GM23248 (cell line): ENCODE data around the gene TPPP3. TPM values are rescaled to one million over a fixed set of nuclear protein-coding genes. Genes with fewer than 3 reads are reported as not detected.

Experiments
- DNase-seq: peaks from one replicate; pipeline ENCODE4 v3.0.0-alpha.2; 2015
- H2AFZ ChIP-seq: fragments of 200-600 bp; sonication (generic); 2 replicates; pipeline ENCODE4 v1.6.1; 2016; ENCODE audit warnings: antibody characterized with exemption
- H3F3A ChIP-seq: fragments of 200-600 bp; sonication (generic); 2 replicates; pipeline ENCODE4 v1.6.1; 2016; ENCODE audit warnings: mild to moderate bottlenecking, antibody characterized with exemption, mixed run types; ENCODE audit not compliant: insufficient read depth
- H3K27ac ChIP-seq: fragments of 200-600 bp; sonication (generic); 2 replicates; pipeline ENCODE4 v1.5.1; 2016; ENCODE audit warnings: mild to moderate bottlenecking
- H3K27me3 ChIP-seq: fragments of 200-600 bp; sonication (generic); replicated peaks from 2 replicates; pipeline ENCODE4 v1.6.1; 2016; ENCODE audit warnings: mild to moderate bottlenecking; ENCODE audit not compliant: insufficient read depth
- H3K36me3 ChIP-seq: fragments of 200-600 bp; sonication (generic); 2 replicates; pipeline ENCODE4 v1.6.1; 2016; ENCODE audit warnings: low read depth, mild to moderate bottlenecking
- H3K4me1 ChIP-seq: fragments of 200-600 bp; sonication (generic); 2 replicates; pipeline ENCODE4 v1.6.1; 2016; ENCODE audit warnings: mild to moderate bottlenecking; ENCODE audit not compliant: insufficient read depth
- H3K4me2 ChIP-seq: fragments of 200-600 bp; sonication (generic); one replicate; pipeline ENCODE4 v1.6.1; 2016; ENCODE audit warnings: mild to moderate bottlenecking; ENCODE audit not compliant: unreplicated experiment
- H3K4me3 ChIP-seq: fragments of 200-600 bp; sonication (generic); 2 replicates; pipeline ENCODE4 v1.5.1; 2016; ENCODE audit warnings: mild to moderate bottlenecking
- H3K79me2 ChIP-seq: fragments of 200-600 bp; sonication (generic); 2 replicates; pipeline ENCODE4 v1.6.1; 2016; ENCODE audit warnings: mild to moderate bottlenecking; ENCODE audit not compliant: insufficient read depth
- H3K9ac ChIP-seq: fragments of 200-600 bp; sonication (generic); 2 replicates; pipeline ENCODE4 v1.6.1; 2016; ENCODE audit warnings: mild to moderate bottlenecking
- H3K9me2 ChIP-seq: fragments of 200-600 bp; sonication (generic); 2 replicates; pipeline ENCODE4 v1.6.1; 2016; ENCODE audit warnings: mixed run types, mild to moderate bottlenecking, moderate library complexity; ENCODE audit not compliant: insufficient read depth
- H3K9me3 ChIP-seq: fragments of 200-600 bp; sonication (generic); one replicate; pipeline ENCODE4 v1.6.1; 2017; ENCODE audit warnings: low read depth
- H4K20me1 ChIP-seq: fragments of 200-600 bp; sonication (generic); 2 replicates; pipeline ENCODE4 v1.6.0; 2016; ENCODE audit not compliant: insufficient read depth
- EZH2 ChIP-seq: fragments of 200-600 bp; sonication (generic); IDR thresholded peaks from 2 replicates; pipeline ENCODE4 v1.6.1; 2018; ENCODE audit warnings: antibody characterized with exemption, mild to moderate bottlenecking; ENCODE audit not compliant: insufficient read depth, poor library complexity, severe bottlenecking
- EZH2phosphoT487 ChIP-seq: fragments of 200-600 bp; sonication (generic); IDR thresholded peaks from 2 replicates; pipeline ENCODE4 v1.6.1; 2018; ENCODE audit warnings: antibody characterized with exemption, moderate library complexity, mild to moderate bottlenecking, low read depth; ENCODE audit not compliant: insufficient read depth
- WGBS, 2 experiments: methylation state at CpG; one replicate each; pipeline ENCODE4 v1.1.6; 2015 to 2017; ENCODE audit warnings: low lambda C conversion rate in 2 of 2, low coverage in 1 of 2; ENCODE audit errors: missing lambda C conversion rate in 2 of 2; 5-methylcytosine and 5-hydroxymethylcytosine counted together
- in situ Hi-C: fragments of 300-500 bp; cut with MboI; formaldehyde crosslinking; loops from 2 replicates; pipeline ENCODE4 v1.15.0; 2020
- polyA plus RNA-seq: library from polyadenylated mRNA; unstranded; fragments of >200 nt; fragmentation: Nextera tagmentation; extraction: Ambion mirVana; gene quantifications from 2 replicates; pipeline ENCODE4 v1.2.1, GENCODE V29; 2016
- small RNA-seq: library from RNA; depleted of rRNA; stranded (forward); fragments of <200 nt; gene quantifications from one replicate; pipeline ENCODE3, GENCODE V24; 2014; ENCODE audit warnings: low read depth, low replicate concordance
- total RNA-seq: library from RNA; depleted of rRNA; stranded (reverse); fragments of >200 nt; shearing (Covaris generic); gene quantifications from 2 replicates; pipeline ENCODE4 v1.2.3, GENCODE V29; 2014; rRNA removed

Gene TPPP3
- total and polyA plus RNA-seq, 2 experiments from 2014 or later: 1.9 TPM; not detected in 1

DNA sequence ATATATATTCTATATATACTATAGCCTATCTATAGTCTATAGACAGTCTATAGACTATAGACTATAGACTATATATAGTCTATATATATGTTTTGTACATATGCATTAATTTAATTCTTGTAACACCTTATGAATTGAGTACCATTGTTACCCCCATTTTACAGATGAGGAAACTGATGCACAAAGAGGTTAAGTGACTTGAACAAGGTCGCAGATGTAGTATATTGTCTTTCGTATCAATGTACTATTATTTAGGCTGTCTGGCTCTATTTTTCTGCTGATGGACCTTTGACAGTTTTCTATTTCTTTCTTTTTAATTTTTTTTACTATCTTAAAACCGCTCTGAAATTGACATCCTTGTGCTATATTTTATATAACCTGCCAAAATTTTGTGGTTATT lies 52.0 kb downstream of the TPPP3 start:
- no peaks in the 10 kb centered on the region for H3K79me2 ChIP-seq
- H3K9me3 ChIP-seq: no peaks in the 10 kb centered on the region
- H3K27ac ChIP-seq: no peak overlapping the region
- no peaks in the 10 kb centered on the region for H4K20me1 ChIP-seq
- H3K9me2 ChIP-seq: no peaks in the 10 kb centered on the region
- in situ Hi-C loops: no loop called here
- H3K4me2 ChIP-seq: no peak overlapping the region
- H3K4me3 ChIP-seq: no peak overlapping the region
- H3F3A ChIP-seq: no peaks in the 10 kb centered on the region
- H3K9ac ChIP-seq: no peak overlapping the region
- no peak for DNase-seq
- H3K4me1 ChIP-seq: no peaks in the 10 kb centered on the region
- TF ChIP-seq EZH2 (no peak), EZH2phosphoT487 (no peak)
- no peaks in the 10 kb centered on the region for H3K36me3 ChIP-seq
- H3K27me3 ChIP-seq: no peaks in the 10 kb centered on the region
- WGBS, 2 experiments: 86 to 88% methylated on average over 3 of the region's 3 CpGs
- no peak overlapping the region for H2AFZ ChIP-seq

Small RNA genes lying within 50 kb of the gene (small RNA-seq; reads per million reads assigned to genes)
- gene RNU1-123P: not detected

Other genes with a start within 250 kb of the TPPP3 start
- 73.2 and 88.0 TPM in 2 replicates for gene B3GNT9, start 242.5 kb downstream of the TPPP3 start, total RNA-seq
- 24.3 and 24.8 TPM in 2 replicates for gene B3GNT9, start 242.5 kb downstream of the TPPP3 start, polyA plus RNA-seq
- gene TRADD, start 233.6 kb downstream of the TPPP3 start, total RNA-seq: 44.6 and 46.2 TPM in 2 replicates
- gene TRADD, start 233.6 kb downstream of the TPPP3 start, polyA plus RNA-seq: 25.9 and 28.1 TPM in 2 replicates
- 22.5 and 24.0 TPM in 2 replicates for gene FBXL8, start 233.5 kb downstream of the TPPP3 start, total RNA-seq
- gene FBXL8, start 233.5 kb downstream of the TPPP3 start, polyA plus RNA-seq: 9.8 and 10.3 TPM in 2 replicates
- gene HSF4, start 228.8 kb downstream of the TPPP3 start, total RNA-seq: 6.4 and 10.8 TPM in 2 replicates
- gene HSF4, start 228.8 kb downstream of the TPPP3 start, polyA plus RNA-seq: 1.8 and 3.0 TPM in 2 replicates
- gene NOL3, start 223.0 kb downstream of the TPPP3 start, total RNA-seq: 31.0 and 51.1 TPM in 2 replicates
- 20.3 TPM in 2 replicates for gene NOL3, start 223.0 kb downstream of the TPPP3 start, polyA plus RNA-seq
- gene MATCAP1, start 209.5 kb downstream of the TPPP3 start, total RNA-seq: 6.4 and 19.0 TPM in 2 replicates
- 3.4 and 3.8 TPM in 2 replicates for gene MATCAP1, start 209.5 kb downstream of the TPPP3 start, polyA plus RNA-seq
- gene EXOC3L1, start 203.4 kb downstream of the TPPP3 start, total RNA-seq: not detected in 2 replicates
- gene EXOC3L1, start 203.4 kb downstream of the TPPP3 start, polyA plus RNA-seq: 0.28 and 0.53 TPM in 2 replicates
- gene E2F4, start 201.3 kb downstream of the TPPP3 start, total RNA-seq: 82.0 and 88.9 TPM in 2 replicates
- gene E2F4, start 201.3 kb downstream of the TPPP3 start, polyA plus RNA-seq: 46.5 and 50.0 TPM in 2 replicates
- 1.5 and 1.6 TPM in 2 replicates for gene ELMO3, start 194.4 kb downstream of the TPPP3 start, total RNA-seq
- 0.10 TPM in 1 of 2 replicates, not detected in the other for gene ELMO3, start 194.4 kb downstream of the TPPP3 start, polyA plus RNA-seq
- gene TMEM208, start 166.4 kb downstream of the TPPP3 start, total RNA-seq: 24.9 and 53.8 TPM in 2 replicates
- gene TMEM208, start 166.4 kb downstream of the TPPP3 start, polyA plus RNA-seq: 97.0 and 98.0 TPM in 2 replicates
- 14.9 and 24.2 TPM in 2 replicates for gene FHOD1, start 146.0 kb downstream of the TPPP3 start, total RNA-seq
- 7.7 and 9.3 TPM in 2 replicates for gene FHOD1, start 146.0 kb downstream of the TPPP3 start, polyA plus RNA-seq
- gene SLC9A5, start 144.5 kb downstream of the TPPP3 start, total RNA-seq: 2.2 and 2.7 TPM in 2 replicates
- gene SLC9A5, start 144.5 kb downstream of the TPPP3 start, polyA plus RNA-seq: 2.5 and 2.6 TPM in 2 replicates
- gene PLEKHG4, start 114.0 kb downstream of the TPPP3 start, total RNA-seq: 24.2 and 38.8 TPM in 2 replicates
- 10.4 and 12.5 TPM in 2 replicates for gene PLEKHG4, start 114.0 kb downstream of the TPPP3 start, polyA plus RNA-seq
- not detected in 2 replicates for gene KCTD19, start 66.8 kb downstream of the TPPP3 start, total RNA-seq
- not detected in 2 replicates for gene KCTD19, start 66.8 kb downstream of the TPPP3 start, polyA plus RNA-seq
- not detected in 2 replicates for gene LRRC36, start 66.7 kb downstream of the TPPP3 start, total RNA-seq
- not detected in 2 replicates for gene LRRC36, start 66.7 kb downstream of the TPPP3 start, polyA plus RNA-seq
- gene ZDHHC1, start 23.0 kb upstream of the TPPP3 start, total RNA-seq: 9.6 and 10.9 TPM in 2 replicates
- 9.2 and 9.6 TPM in 2 replicates for gene ZDHHC1, start 23.0 kb upstream of the TPPP3 start, polyA plus RNA-seq
- gene HSD11B2, start 37.6 kb upstream of the TPPP3 start, total RNA-seq: not detected in 2 replicates
- 0.19 and 0.36 TPM in 2 replicates for gene HSD11B2, start 37.6 kb upstream of the TPPP3 start, polyA plus RNA-seq
- 112 and 166 TPM in 2 replicates for gene ATP6V0D1, start 87.7 kb upstream of the TPPP3 start, total RNA-seq
- gene ATP6V0D1, start 87.7 kb upstream of the TPPP3 start, polyA plus RNA-seq: 135 and 140 TPM in 2 replicates
- gene AGRP, start 90.0 kb upstream of the TPPP3 start, total RNA-seq: not detected in 2 replicates
- not detected in 2 replicates for gene AGRP, start 90.0 kb upstream of the TPPP3 start, polyA plus RNA-seq
- 27.8 and 81.3 TPM in 2 replicates for gene RIPOR1, start 135.3 kb upstream of the TPPP3 start, total RNA-seq
- gene RIPOR1, start 135.3 kb upstream of the TPPP3 start, polyA plus RNA-seq: 91.6 and 95.0 TPM in 2 replicates
- 21.9 and 30.7 TPM in 2 replicates for gene CTCF, start 169.0 kb upstream of the TPPP3 start, total RNA-seq
- gene CTCF, start 169.0 kb upstream of the TPPP3 start, polyA plus RNA-seq: 19.6 and 19.9 TPM in 2 replicates